ENCODE results near the gene ANXA3. TPM values are rescaled to one million over a fixed set of nuclear protein-coding genes. Genes with fewer than 3 reads are reported as not detected.

ANXA3 gene
- total RNA-seq, 4 donors from 2014 or later = 29.7 to 170 (median 95.7) TPM

DNA sequence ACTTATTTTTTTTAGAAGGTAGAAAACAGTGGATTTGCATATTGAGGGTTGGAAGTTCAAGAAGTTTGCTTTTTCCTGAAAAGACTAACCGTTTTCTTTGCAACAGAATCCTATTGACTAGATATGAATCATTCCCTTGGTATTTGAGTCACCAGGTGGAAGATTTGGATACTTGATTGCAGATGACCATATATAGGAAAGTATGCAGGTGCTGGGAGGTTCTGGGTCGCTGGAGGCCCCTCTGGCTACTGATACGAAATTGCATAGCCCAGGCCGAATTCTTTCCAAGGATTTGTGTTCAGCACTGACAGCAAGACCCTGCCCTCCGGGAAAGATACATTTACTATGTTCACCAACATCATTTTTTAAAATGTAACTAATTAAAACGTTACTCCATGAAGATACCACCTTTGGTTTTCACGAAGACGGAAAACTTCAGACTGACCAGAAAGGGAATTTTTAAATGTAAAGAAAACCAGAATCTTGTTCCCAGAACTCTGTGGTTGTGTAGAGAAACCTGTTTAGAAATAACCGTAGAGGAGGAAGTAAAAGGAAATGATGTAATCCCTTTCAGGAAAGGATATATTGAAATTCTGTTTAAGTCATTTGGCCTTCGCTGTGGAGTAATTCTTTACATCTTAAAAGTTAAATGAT is 946 bp downstream of the ANXA3 start:
- TF ChIP-seq, protein P1, sequence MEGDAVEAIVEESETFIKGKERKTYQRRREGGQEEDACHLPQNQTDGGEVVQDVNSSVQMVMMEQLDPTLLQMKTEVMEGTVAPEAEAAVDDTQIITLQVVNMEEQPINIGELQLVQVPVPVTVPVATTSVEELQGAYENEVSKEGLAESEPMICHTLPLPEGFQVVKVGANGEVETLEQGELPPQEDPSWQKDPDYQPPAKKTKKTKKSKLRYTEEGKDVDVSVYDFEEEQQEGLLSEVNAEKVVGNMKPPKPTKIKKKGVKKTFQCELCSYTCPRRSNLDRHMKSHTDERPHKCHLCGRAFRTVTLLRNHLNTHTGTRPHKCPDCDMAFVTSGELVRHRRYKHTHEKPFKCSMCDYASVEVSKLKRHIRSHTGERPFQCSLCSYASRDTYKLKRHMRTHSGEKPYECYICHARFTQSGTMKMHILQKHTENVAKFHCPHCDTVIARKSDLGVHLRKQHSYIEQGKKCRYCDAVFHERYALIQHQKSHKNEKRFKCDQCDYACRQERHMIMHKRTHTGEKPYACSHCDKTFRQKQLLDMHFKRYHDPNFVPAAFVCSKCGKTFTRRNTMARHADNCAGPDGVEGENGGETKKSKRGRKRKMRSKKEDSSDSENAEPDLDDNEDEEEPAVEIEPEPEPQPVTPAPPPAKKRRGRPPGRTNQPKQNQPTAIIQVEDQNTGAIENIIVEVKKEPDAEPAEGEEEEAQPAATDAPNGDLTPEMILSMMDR (IDR thresholded peaks at IDR 0.05) = no peak
- TF ChIP-seq EP300 (IDR thresholded peaks at IDR 0.05) = no peak
- no peak for TF ChIP-seq POLR2A (IDR thresholded peaks at IDR 0.05)
- peak overlapping the region; percentile 40 to 66 (median 64) for H3K4me3 ChIP-seq
- peaks cover 0 to 36% (median 12%) of the 10 kb centered on the region in 4 donors for H3K4me1 ChIP-seq
- H3K9me3 ChIP-seq = no peaks in the 10 kb centered on the region
- DNase-seq (ENCODE audit: low spot score in 2 of 2) = no peak
- H3K27me3 ChIP-seq = peaks cover 0 to 7% of the 10 kb centered on the region in 2 donors
- no peaks in the 10 kb centered on the region for H3K36me3 ChIP-seq
- peak overlapping the region; percentile 78 to 94 (median 88) for H3K27ac ChIP-seq
- WGBS, 2 donors = 45 to 48% methylated on average over 10 of the region's 10 CpGs

- H3K4me3 ChIP-seq = peak overlapping the region in 2 of 4 donors; percentile 62 to 65
- H3K9me3 ChIP-seq = no peaks in the 10 kb centered on the region
- TF ChIP-seq EP300 (IDR thresholded peaks at IDR 0.05) (no peak), POLR2A (IDR thresholded peaks at IDR 0.05) (no peak)
- TF ChIP-seq, protein P1 (IDR thresholded peaks at IDR 0.05) = no peak
- H3K4me1 ChIP-seq = peaks cover 0 to 41% (median 12%) of the 10 kb centered on the region in 4 donors
- peak overlapping the region in 3 of 4 donors; percentile 78 to 94 (median 90) for H3K27ac ChIP-seq
- no peaks in the 10 kb centered on the region for H3K36me3 ChIP-seq
- WGBS, 2 donors = 78 to 85% methylated on average over 3 of the region's 3 CpGs
- H3K27me3 ChIP-seq = peaks cover 0 to 7% of the 10 kb centered on the region in 2 donors
- no peak for DNase-seq (ENCODE audit: low spot score in 2 of 2)
Observed at GRCh38 chr4:78553043-78553396, 1.4 kb downstream of the ANXA3 start.

- Histone ChIP-seq H3K27me3 (peaks cover 0 to 7% of the 10 kb centered on the region in 2 donors), H3K27ac (peak overlapping the region in 3 of 4 donors; percentile 12 to 90 (median 71)), H3K4me3 (no peak overlapping the region), H3K9me3 (no peaks in the 10 kb centered on the region), H3K36me3 (no peaks in the 10 kb centered on the region), H3K4me1 (peaks cover 0 to 47% (median 12%) of the 10 kb centered on the region in 4 donors)
- TF ChIP-seq EP300 (IDR thresholded peaks at IDR 0.05) (no peak), POLR2A (IDR thresholded peaks at IDR 0.05) (no peak)
- TF ChIP-seq, protein P1 (IDR thresholded peaks at IDR 0.05) = no peak
- no peak for DNase-seq (ENCODE audit: low spot score in 2 of 2)
Observed at GRCh38 chr4:78553529-78554060, 2.0 kb downstream of the ANXA3 start.

- Histone ChIP-seq H3K4me1 (peaks cover 0 to 65% (median 14%) of the 10 kb centered on the region in 4 donors), H3K9me3 (no peaks in the 10 kb centered on the region), H3K27me3 (no peaks in the 10 kb centered on the region), H3K4me3 (no peak overlapping the region), H3K36me3 (no peaks in the 10 kb centered on the region), H3K27ac (peak overlapping the region in 2 of 4 donors; percentile 62 to 73)
- TF ChIP-seq EP300 (IDR thresholded peaks at IDR 0.05) (no peak), POLR2A (IDR thresholded peaks at IDR 0.05) (no peak)
- TF ChIP-seq, protein P1 (IDR thresholded peaks at IDR 0.05) = no peak
- no peak for DNase-seq (ENCODE audit: low spot score in 2 of 2)
- WGBS, 2 donors = 89% methylated on average over 4 of the region's 4 CpGs
Observed at GRCh38 chr4:78556665-78557064, 5.1 kb downstream of the ANXA3 start.

- H3K36me3 ChIP-seq = no peaks in the 10 kb centered on the region
- peaks cover 0 to 63% (median 11%) of the 10 kb centered on the region in 4 donors for H3K4me1 ChIP-seq
- H3K27ac ChIP-seq = peak overlapping the region in 2 of 4 donors; percentile 62 to 73
- WGBS, 2 donors = 32 to 37% methylated on average over 2 of the region's 2 CpGs
- no peaks in the 10 kb centered on the region for H3K9me3 ChIP-seq
- no peak for TF ChIP-seq POLR2A (IDR thresholded peaks at IDR 0.05)
- no peak for TF ChIP-seq EP300 (IDR thresholded peaks at IDR 0.05)
- TF ChIP-seq, protein P1 (IDR thresholded peaks at IDR 0.05) = no peak
- H3K4me3 ChIP-seq = no peak overlapping the region
- H3K27me3 ChIP-seq = no peaks in the 10 kb centered on the region
- DNase-seq (ENCODE audit: low spot score in 2 of 2) = no peak
Observed at GRCh38 chr4:78557841-78558240, 6.3 kb downstream of the ANXA3 start.

Measured in tibial nerve (tissue), 4 donors.